GM18517 (cell line): Measurements from ENCODE around the gene XXYLT1.

Experiments used
- ATAC-seq: cut with Tn5 transposase; IDR thresholded peaks from one replicate; pipeline ENCODE4 v1.9.1; 2021; ENCODE audit warnings: mild to moderate bottlenecking, moderate library complexity; ENCODE audit not compliant: unreplicated experiment

The XXYLT1 gene

DNA sequence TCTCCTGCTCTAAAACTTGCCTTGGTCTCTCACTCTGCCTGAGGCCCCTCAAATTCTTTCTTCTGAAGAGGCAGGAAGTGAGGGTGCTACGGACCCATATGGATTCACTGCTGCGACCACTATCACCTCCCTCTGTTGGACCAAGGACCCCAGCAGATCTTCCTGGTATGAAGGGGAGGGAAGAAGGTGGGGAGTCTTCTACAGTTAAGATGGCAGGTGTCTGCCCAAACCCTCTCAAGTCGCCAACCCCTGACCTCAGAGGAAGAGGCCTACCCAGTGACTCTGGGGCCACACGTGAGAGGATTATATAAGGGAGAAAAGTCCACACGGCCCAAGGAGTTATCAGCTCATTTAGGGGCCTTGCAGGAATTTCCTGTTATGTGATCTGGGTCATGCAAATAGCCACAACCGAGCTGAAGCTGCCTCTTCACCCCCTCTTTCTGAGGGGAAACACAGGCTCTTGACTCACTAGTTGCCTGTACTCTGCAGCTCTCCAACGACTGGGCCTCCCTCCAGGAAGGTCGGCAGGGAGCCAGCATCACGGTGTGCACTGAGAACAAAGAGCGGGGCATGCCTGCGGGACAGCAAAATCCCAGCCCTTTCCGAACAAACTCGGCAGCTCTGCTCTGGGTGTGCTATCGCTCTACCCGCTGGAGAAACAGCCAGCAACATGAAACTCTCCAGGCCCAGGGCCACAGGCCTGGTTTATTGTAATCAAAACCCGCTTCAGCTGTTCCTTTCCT lies 116.0 kb downstream of the XXYLT1 start:
- ATAC-seq: no peak

GRCh38 chr3:195154111-195154791 lies 116.7 kb downstream of the XXYLT1 start:
- ATAC-seq: no peak

DNA sequence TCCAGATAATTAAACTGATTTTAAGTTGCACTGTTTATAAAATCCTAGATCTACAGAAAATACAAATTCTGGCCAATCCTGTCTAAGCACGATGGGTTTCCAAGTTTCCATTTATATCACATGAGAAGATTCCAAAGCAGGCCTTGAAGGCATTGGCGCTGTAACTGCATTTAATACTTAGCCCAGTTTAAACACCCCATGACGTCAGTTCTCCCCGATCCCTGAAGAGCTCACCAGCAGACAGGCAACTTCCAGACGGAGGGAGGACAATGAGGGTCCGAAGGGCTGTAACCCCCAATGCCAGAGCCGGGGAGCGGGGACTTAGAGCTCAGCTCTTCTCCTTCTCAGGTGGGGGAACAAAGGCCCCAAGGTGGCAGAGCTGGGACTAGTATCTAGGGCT lies 117.3 kb downstream of the XXYLT1 start:
- no peak for ATAC-seq

DNA sequence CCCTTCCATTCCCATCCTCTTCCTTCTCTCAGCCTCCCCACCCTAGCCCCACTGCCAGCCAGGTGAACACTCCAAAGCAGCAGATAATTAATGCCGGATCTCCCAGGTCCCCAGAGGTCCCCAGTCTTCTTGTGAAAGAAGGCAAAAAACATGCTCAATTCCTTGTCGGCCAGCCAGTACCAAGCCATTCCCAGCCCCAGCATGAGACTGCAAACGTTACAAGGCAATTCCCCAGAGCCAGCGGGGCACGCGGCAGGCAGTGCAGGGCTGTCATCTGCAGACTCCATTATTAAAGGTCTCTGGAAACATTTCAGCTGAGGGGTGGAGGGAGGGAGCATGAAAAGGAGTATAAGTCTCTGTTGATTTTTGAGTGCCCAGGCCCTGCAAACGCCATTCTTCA lies 117.8 kb downstream of the XXYLT1 start:
- no peak for ATAC-seq

GRCh38 chr3:195151866-195152541 lies 119.0 kb downstream of the XXYLT1 start:
- ATAC-seq: no peak

DNA sequence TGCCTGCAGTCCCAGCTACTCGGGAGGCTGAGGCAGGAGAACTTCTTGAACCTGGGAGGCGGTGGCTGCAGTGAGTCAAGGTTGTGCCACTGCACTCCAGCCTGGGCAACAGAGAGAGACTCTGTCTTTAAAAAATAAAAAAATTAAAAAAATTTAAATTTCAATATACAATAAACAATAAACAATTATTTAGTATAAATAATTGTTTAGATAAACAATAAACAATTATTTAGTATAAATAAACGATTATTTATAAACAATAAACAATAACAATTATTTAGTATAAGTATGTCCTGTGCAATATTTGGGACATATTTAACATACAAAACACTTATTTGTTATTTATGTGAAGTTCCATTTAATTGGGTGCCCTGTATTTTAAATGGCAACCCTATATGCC lies 119.6 kb downstream of the XXYLT1 start:
- no peak for ATAC-seq

GRCh38 chr3:195150181-195151118 lies 120.5 kb downstream of the XXYLT1 start:
- ATAC-seq: no peak

DNA sequence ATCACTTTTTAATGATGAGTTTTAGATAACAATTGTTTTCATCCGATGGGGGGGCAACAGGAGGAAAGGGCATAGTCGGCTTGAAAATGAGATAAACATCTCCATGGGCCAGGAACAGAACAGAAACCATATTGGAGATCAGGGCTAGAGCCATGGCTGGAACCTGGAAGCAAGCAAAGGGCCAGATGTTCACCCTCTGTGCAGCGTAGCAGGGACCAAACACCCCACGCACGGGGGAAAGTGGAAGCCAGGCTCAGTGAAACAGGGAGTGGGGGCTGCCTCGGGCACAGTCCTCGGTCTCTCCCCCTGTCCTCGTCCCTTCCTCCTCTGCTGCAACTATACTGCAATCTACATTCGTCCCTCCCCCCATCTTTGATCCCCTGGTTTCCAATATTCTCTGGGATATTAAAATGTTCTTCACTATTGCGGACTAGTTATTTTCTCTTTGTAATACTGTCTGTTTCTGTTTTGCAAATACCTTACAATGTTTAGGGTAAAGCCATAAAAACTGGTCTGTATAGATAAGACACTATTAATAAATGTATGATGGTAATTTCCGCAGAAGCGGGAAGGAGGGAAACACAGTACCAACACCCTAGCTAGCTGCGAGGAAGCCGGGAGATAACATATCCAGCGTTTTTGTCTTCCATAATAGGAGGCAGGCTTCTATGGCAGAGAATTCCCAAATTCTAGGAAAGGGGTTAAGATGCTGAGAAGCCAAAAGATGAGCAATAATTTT lies 121.5 kb downstream of the XXYLT1 start:
- no peak for ATAC-seq

DNA sequence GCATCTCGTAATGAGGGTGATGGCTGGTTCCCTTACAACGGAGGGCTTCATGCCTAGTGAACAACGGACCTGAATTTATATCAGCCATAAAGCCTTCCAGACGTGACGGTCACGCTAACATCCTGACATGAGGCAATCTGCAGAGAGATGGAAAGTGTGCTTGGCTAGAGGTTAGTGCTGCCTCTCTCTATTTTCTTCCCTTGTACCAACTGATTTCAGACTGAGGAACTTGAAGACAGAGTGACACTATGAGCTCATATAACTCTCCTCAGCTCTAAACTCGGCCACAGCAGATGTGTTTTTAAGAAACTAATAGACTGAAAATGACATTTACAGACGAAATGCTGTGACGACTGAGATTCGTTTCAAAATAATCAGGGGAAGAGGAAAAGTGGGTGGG lies 122.4 kb downstream of the XXYLT1 start:
- no peak for ATAC-seq

DNA sequence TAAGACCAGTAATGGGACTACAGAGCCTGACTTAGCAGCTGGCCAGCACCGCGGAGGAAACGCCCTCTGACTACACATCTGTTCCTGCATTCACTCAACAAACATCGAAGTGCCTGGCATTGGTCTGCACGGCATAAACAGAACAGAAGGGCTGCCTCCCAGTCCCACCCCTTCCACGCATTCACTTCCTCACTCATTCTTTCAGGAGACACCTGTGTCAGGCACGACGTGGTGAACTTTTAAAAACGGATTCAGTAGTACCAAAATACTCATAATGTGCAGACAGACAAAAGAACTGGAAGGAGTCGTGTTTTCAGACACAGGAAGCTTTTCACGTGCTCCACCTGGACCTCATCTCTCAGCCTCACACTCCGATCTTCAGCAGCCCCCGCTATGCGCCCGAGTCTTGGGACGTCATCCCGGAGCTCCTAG lies 123.3 kb downstream of the XXYLT1 start:
- ATAC-seq: peak; percentile 93

DNA sequence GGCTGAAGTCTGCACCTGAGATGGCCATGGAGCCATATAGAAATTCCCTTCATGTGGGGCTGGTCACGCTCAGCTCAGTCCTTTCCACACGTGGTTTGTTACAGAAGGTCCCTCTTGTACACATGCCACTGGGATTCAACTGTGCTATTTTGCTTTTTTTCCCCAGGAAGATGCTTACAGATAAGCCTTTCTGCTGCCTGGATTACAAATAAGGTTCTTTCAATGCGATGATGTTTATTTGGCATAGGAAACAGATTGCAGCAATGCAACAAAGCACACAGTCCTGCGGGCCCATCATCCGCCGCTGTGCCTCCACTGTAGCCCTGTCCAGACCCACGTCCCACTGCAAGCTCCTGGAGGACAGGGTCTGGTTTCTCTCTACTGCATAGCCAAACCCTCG lies 124.8 kb downstream of the XXYLT1 start:
- ATAC-seq: no peak

- ATAC-seq: no peak
Observed at GRCh38 chr3:195145579-195145978, 125.4 kb downstream of the XXYLT1 start.

GRCh38 chr3:195143221-195143620 lies 127.7 kb downstream of the XXYLT1 start:
- no peak for ATAC-seq

DNA sequence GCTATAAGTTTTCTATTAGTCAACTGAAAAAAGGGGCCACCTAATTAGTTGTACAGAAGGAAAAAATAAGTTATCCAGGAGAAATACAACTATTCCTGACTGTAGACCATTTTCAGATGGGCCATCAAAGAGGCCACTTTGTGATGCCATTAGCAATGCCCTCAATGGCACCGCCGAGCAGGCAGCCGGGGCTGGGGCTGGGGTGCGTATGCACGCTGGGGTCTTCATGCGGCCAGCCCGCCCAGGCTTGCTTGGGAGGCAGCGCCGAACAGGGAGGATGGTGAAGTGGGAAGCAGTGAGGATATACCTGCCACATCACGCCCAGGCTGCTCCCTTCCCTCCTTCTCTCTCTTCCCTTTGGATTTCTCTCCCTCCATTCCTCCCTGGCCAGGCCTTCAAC lies 128.4 kb downstream of the XXYLT1 start:
- ATAC-seq: no peak

GRCh38 chr3:195140816-195141793 lies 129.9 kb downstream of the XXYLT1 start:
- ATAC-seq: no peak

- ATAC-seq: no peak
Observed at GRCh38 chr3:195140410-195140809, 130.5 kb downstream of the XXYLT1 start.

DNA sequence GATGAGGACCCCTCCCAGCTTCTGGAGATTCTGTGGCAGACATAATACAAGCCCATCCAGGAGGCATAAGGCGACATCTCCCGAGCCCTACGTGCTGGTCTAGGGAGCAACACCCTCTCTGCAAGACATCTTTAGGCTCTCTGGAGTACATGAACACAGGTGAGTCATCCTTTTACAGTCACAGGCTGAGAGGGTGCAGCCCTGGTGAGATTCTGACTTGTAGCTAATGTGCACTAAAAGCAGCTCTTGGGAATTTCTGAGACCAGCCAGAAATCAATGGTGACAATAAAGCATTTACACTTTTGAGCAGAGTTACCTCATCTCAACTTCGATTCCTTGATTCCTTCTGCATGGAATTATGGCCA lies 131.1 kb downstream of the XXYLT1 start:
- no peak for ATAC-seq

DNA sequence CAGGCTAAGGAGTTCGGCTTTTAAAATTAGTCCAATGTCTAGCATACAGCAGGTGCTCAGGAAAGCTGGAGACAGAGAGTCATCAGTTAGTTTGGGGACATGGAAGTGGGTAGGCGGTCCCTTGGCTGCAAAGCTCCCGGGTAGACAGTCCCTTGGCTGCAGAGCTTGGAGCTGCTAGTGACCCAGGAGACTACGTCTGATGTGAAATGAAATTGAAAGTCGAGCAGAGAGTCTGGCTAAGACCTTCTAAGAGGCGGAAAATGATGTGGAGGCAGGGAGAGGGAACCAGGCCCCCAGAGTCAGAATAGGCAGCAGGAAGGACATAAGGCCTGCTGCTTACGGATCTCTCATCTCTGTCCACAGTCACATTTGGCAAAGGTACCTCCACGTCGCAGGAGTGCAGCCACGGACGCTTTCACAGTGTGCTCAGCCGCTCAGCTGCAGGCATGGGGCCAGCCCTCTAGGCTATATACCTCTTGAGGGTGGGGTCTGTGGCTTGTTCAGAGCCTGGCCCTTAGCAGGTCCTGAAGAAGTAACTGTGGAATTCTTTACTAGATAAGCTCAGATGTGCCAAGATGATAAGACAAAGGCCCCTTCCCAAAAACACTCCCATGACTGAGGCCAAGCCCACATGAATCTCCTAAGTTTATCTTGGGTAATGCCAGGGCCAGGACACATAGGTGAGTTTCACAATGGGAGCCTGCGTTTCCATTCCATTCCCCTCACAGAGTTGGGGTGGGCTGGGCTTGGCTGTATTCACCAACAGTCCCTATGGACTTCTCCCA lies 131.7 kb downstream of the XXYLT1 start:
- ATAC-seq: peak; percentile 85
